ELR (cell line): ENCODE results near the gene SPINT1.

Experiments
- DNase-seq: peaks from one replicate; pipeline ENCODE4 v3.0.0-alpha.2; 2015; ENCODE audit warnings: low read depth

SPINT1 gene

GRCh38 chr15:40892447-40893012, 48.7 kb downstream of the SPINT1 start:
- no peak for DNase-seq

- no peak for DNase-seq
Measured at GRCh38 chr15:40893019-40893670, 49.3 kb downstream of the SPINT1 start.

- DNase-seq, result peak; percentile 96
Measured at GRCh38 chr15:40893733-40894680, 50.2 kb downstream of the SPINT1 start, which contains the start of gene VPS18. Gene VPS18, plus strand, starts transcription at chr15:40894450. Its CDS starts 319 bp downstream, at chr15:40894769.

GRCh38 chr15:40894681-40895448, 51.0 kb downstream of the SPINT1 start:
- peak; percentile 93 for DNase-seq

- DNase-seq, result no peak
Measured at GRCh38 chr15:40899536-40900207, 55.8 kb downstream of the SPINT1 start.

- DNase-seq, result no peak
Measured at GRCh38 chr15:40900256-40901052, 56.6 kb downstream of the SPINT1 start.

- no peak for DNase-seq
Measured at GRCh38 chr15:40901053-40901443, 57.2 kb downstream of the SPINT1 start.

GRCh38 chr15:40902605-40903561, 59.0 kb downstream of the SPINT1 start:
- DNase-seq, result no peak

GRCh38 chr15:40904552-40905201, 60.8 kb downstream of the SPINT1 start:
- DNase-seq, result no peak

- DNase-seq, result peak; percentile 98
Measured at GRCh38 chr15:40906091-40906990, 62.5 kb downstream of the SPINT1 start.

GRCh38 chr15:40906991-40907802, 63.3 kb downstream of the SPINT1 start:
- peak; percentile 40 for DNase-seq
